ENCODE measurements around the gene C1orf141. TPM values are rescaled to one million over a fixed set of nuclear protein-coding genes. Genes with fewer than 3 reads are reported as not detected.
A peak's percentile ranks its signal among the peaks of the same experiment; 100 is the strongest.

The C1orf141 gene
- total RNA-seq, 2 experiments from 2014 or later = not detected

- Mint-ChIP-seq H3K27me3 (no peaks in the 10 kb centered on the region), H3K36me3 (ENCODE audit: low read depth) (no peaks in the 10 kb centered on the region), H3K27ac (peak overlapping the region; percentile 72), H3K4me3 (peak overlapping the region; percentile 78), H3K9me3 (no peaks in the 10 kb centered on the region), H3K4me1 (ENCODE audit: low read depth) (peaks cover 66% of the 10 kb centered on the region)
- ChIA-PET POLR2A (interaction anchor here (0.6 to 2.5 kb wide), 19 partner anchors 9 to 514 kb away, joined by 3 to 20 read pairs (median 5); partner anchors contain the start of genes DNAI4, GADD45A, MIER1 and SERBP1), CTCF (interaction anchor here (0.7 to 1.4 kb wide), 2 partner anchors 22 to 42 kb away, joined by 3 to 8 read pairs; no protein-coding TSS in a partner anchor)
- H3K36me3 ChIP-seq (ENCODE audit: insufficient read depth, low read length) = no peaks in the 10 kb centered on the region
- H3K4me3 ChIP-seq (ENCODE audit: low read length) = peak overlapping the region; percentile 16
- H3K27ac ChIP-seq (ENCODE audit: low read depth in 1 of 2, low read length in 2 of 2) = peak overlapping the region in 1 of 2 donors; percentile 31
- no peak for TF ChIP-seq CTCF (IDR thresholded peaks at IDR 0.05)
- intact Hi-C loops (cut with DNase I, micrococcal nuclease) = loop anchor here in 1 of 2 experiments (2.0 to 5.0 kb wide), 2 partner anchors 24 to 41 kb away; no protein-coding TSS in a partner anchor
- H3K27me3 ChIP-seq (ENCODE audit: control insufficient read depth in 1 of 2, insufficient read depth in 2 of 2, low read length in 2 of 2) = peaks cover 0 to 3% of the 10 kb centered on the region in 2 experiments
- DNase-seq = peak in 3 of 14 experiments; percentile 71 to 83 (median 78)
- no peaks in the 10 kb centered on the region for H3K9me3 ChIP-seq (ENCODE audit: control insufficient read depth in 1 of 2, insufficient read depth in 1 of 2, low read length in 2 of 2)
- peaks cover 15% of the 10 kb centered on the region for H3K4me1 ChIP-seq (ENCODE audit: insufficient read depth, low read length)
- peak; percentile 71 for ATAC-seq (ENCODE audit: poor library complexity)
These were observed 36.2 kb upstream of the C1orf141 start for GRCh38 chr1:67170751-67171573.

GRCh38 chr1:67169932-67170331 is 35.2 kb upstream of the C1orf141 start:
- H3K4me3 Mint-ChIP-seq = no peak overlapping the region

More at GRCh38 chr1:67169932-67170331, 35.2 kb upstream of the C1orf141 start:
- H3K27me3 Mint-ChIP-seq = no peaks in the 10 kb centered on the region
- DNase-seq (no peak), ATAC-seq (ENCODE audit: poor library complexity) (no peak)
- intact Hi-C loops (cut with DNase I, micrococcal nuclease) = loop anchor here (2.0 to 5.0 kb wide), 2 partner anchors 25 to 42 kb away; no protein-coding TSS in a partner anchor
- no peak overlapping the region for H3K4me3 ChIP-seq (ENCODE audit: low read length)
- no peak overlapping the region for H3K27ac Mint-ChIP-seq
- peaks cover 0 to 3% of the 10 kb centered on the region in 2 experiments for H3K27me3 ChIP-seq (ENCODE audit: control insufficient read depth in 1 of 2, insufficient read depth in 2 of 2, low read length in 2 of 2)
- H3K36me3 ChIP-seq (ENCODE audit: insufficient read depth, low read length) = no peaks in the 10 kb centered on the region
- peaks cover 55% of the 10 kb centered on the region for H3K4me1 Mint-ChIP-seq (ENCODE audit: low read depth)
- no peaks in the 10 kb centered on the region for H3K36me3 Mint-ChIP-seq (ENCODE audit: low read depth)
- TF ChIP-seq CTCF (IDR thresholded peaks at IDR 0.05) = no peak
- no peak overlapping the region for H3K27ac ChIP-seq (ENCODE audit: low read depth in 1 of 2, low read length in 2 of 2)
- no peaks in the 10 kb centered on the region for H3K9me3 ChIP-seq (ENCODE audit: control insufficient read depth in 1 of 2, insufficient read depth in 1 of 2, low read length in 2 of 2)
- CTCF ChIA-PET = interaction anchor here (1.4 kb wide), 1 partner anchor 21 kb away, joined by 8 read pairs; no protein-coding TSS in a partner anchor
- no peaks in the 10 kb centered on the region for H3K9me3 Mint-ChIP-seq
- POLR2A ChIA-PET = interaction anchor here (1.2 to 1.8 kb wide), 5 partner anchors 45 to 400 kb away, joined by 3 to 9 read pairs (median 5); partner anchors contain the start of genes DNAI4, MIER1 and SLC35D1
- H3K4me1 ChIP-seq (ENCODE audit: insufficient read depth, low read length) = peaks cover 17% of the 10 kb centered on the region
